ENCODE measurements around the gene ADGRL1.
"Not testable (repeated sequence)": the region's sequence is repeated elsewhere in the genome, so short reads cannot be mapped to it uniquely, and the experiment has no call there.

The ADGRL1 gene

GRCh38 chr19:14206737-14207726 is 1.1 kb upstream of the ADGRL1 start:
- peak; percentile 84 to 95 for DNase-seq (ENCODE audit: low spot score in 2 of 2)
- peak overlapping the region; percentile 37 for H3K4me3 ChIP-seq
- H3K4me1 ChIP-seq; in situ Hi-C loops (cut with MboI; ENCODE audit: low sequenced_read_pairs); H3K9me3 ChIP-seq; H3K36me3 ChIP-seq (replicated peaks); H3K27me3 ChIP-seq (ENCODE audit: low read depth): not testable (repeated sequence)

GRCh38 chr19:14206308-14206707 is 339 bp upstream of the ADGRL1 start:
- peak overlapping the region; percentile 49; the same call in 1 of the 2 replicates for H3K4me3 ChIP-seq
- H3K27me3 ChIP-seq (ENCODE audit: low read depth); H3K4me1 ChIP-seq; in situ Hi-C loops (cut with MboI; ENCODE audit: low sequenced_read_pairs); H3K9me3 ChIP-seq; H3K36me3 ChIP-seq (replicated peaks): not testable (repeated sequence)
- DNase-seq (ENCODE audit: low spot score in 2 of 2) = peak in 1 of 2 experiments; percentile 36

GRCh38 chr19:14204676-14205451 is 1.1 kb downstream of the ADGRL1 start:
- in situ Hi-C loops (cut with MboI; ENCODE audit: low sequenced_read_pairs); H3K4me1 ChIP-seq; DNase-seq (ENCODE audit: low spot score in 2 of 2); H3K27me3 ChIP-seq (ENCODE audit: low read depth); H3K9me3 ChIP-seq; H3K36me3 ChIP-seq (replicated peaks): not testable (repeated sequence)
- H3K4me3 ChIP-seq = peak overlapping the region; percentile 49

- H3K9me3 ChIP-seq; DNase-seq (ENCODE audit: low spot score in 2 of 2); H3K4me1 ChIP-seq; H3K36me3 ChIP-seq (replicated peaks); H3K27me3 ChIP-seq (ENCODE audit: low read depth); in situ Hi-C loops (cut with MboI; ENCODE audit: low sequenced_read_pairs): not testable (repeated sequence)
- H3K4me3 ChIP-seq = peak overlapping the region; percentile 49
Observed at GRCh38 chr19:14204219-14204618, 1.8 kb downstream of the ADGRL1 start.

GRCh38 chr19:14203788-14204187 is 2.2 kb downstream of the ADGRL1 start:
- DNase-seq (ENCODE audit: low spot score in 2 of 2); in situ Hi-C loops (cut with MboI; ENCODE audit: low sequenced_read_pairs); H3K9me3 ChIP-seq; H3K4me3 ChIP-seq; H3K36me3 ChIP-seq (replicated peaks); H3K4me1 ChIP-seq; H3K27me3 ChIP-seq (ENCODE audit: low read depth): not testable (repeated sequence)

- DNase-seq (ENCODE audit: low spot score in 2 of 2) = no peak
- Histone ChIP-seq H3K4me3 (no peak overlapping the region), H3K36me3 (replicated peaks) (no peaks in the 10 kb centered on the region), H3K27me3 (ENCODE audit: low read depth) (no peaks in the 10 kb centered on the region), H3K4me1 (no peaks in the 10 kb centered on the region), H3K9me3 (no peaks in the 10 kb centered on the region)
- in situ Hi-C loops (cut with MboI; ENCODE audit: low sequenced_read_pairs) = no loop called here
Observed at GRCh38 chr19:14203177-14203576, 2.8 kb downstream of the ADGRL1 start.

- in situ Hi-C loops (cut with MboI; ENCODE audit: low sequenced_read_pairs); H3K9me3 ChIP-seq; DNase-seq (ENCODE audit: low spot score in 2 of 2); H3K4me1 ChIP-seq; H3K36me3 ChIP-seq (replicated peaks); H3K4me3 ChIP-seq; H3K27me3 ChIP-seq (ENCODE audit: low read depth): not testable (repeated sequence)
Observed at GRCh38 chr19:14201481-14201880, 4.5 kb downstream of the ADGRL1 start.

GRCh38 chr19:14200147-14200841 is 5.7 kb downstream of the ADGRL1 start:
- in situ Hi-C loops (cut with MboI; ENCODE audit: low sequenced_read_pairs); H3K27me3 ChIP-seq (ENCODE audit: low read depth); H3K4me3 ChIP-seq; H3K9me3 ChIP-seq; H3K36me3 ChIP-seq (replicated peaks); H3K4me1 ChIP-seq: not testable (repeated sequence)
- peak; percentile 51 to 81 for DNase-seq (ENCODE audit: low spot score in 2 of 2)

GRCh38 chr19:14198384-14199376 is 7.3 kb downstream of the ADGRL1 start:
- Histone ChIP-seq H3K36me3 (replicated peaks) (no peaks in the 10 kb centered on the region; the same call in 1 of the 2 replicates), H3K9me3 (no peaks in the 10 kb centered on the region), H3K4me3 (no peak overlapping the region), H3K4me1 (no peaks in the 10 kb centered on the region), H3K27me3 (ENCODE audit: low read depth) (no peaks in the 10 kb centered on the region)
- in situ Hi-C loops (cut with MboI; ENCODE audit: low sequenced_read_pairs) = loop anchor here (5.0 to 10.0 kb wide), 2 partner anchors 149 to 206 kb away; no protein-coding TSS in a partner anchor
- DNase-seq (ENCODE audit: low spot score in 2 of 2) = no peak

GRCh38 chr19:14197882-14198281 is 8.1 kb downstream of the ADGRL1 start:
- Histone ChIP-seq H3K4me1 (no peaks in the 10 kb centered on the region), H3K4me3 (no peak overlapping the region), H3K9me3 (no peaks in the 10 kb centered on the region), H3K27me3 (ENCODE audit: low read depth) (no peaks in the 10 kb centered on the region), H3K36me3 (replicated peaks) (no peaks in the 10 kb centered on the region; the same call in 1 of the 2 replicates)
- in situ Hi-C loops (cut with MboI; ENCODE audit: low sequenced_read_pairs) = loop anchor here (5.0 to 10.0 kb wide), 2 partner anchors 149 to 207 kb away; no protein-coding TSS in a partner anchor
- DNase-seq (ENCODE audit: low spot score in 2 of 2) = no peak

- not testable (repeated sequence) for H3K27me3 ChIP-seq (ENCODE audit: low read depth); H3K36me3 ChIP-seq (replicated peaks); H3K4me3 ChIP-seq; H3K4me1 ChIP-seq; H3K9me3 ChIP-seq; DNase-seq (ENCODE audit: low spot score in 2 of 2)
- in situ Hi-C loops (cut with MboI; ENCODE audit: low sequenced_read_pairs) = loop anchor here (5.0 to 10.0 kb wide), 2 partner anchors 150 to 208 kb away; no protein-coding TSS in a partner anchor
Observed at GRCh38 chr19:14197288-14197687, 8.7 kb downstream of the ADGRL1 start.

GRCh38 chr19:14196105-14196504 is 9.9 kb downstream of the ADGRL1 start:
- in situ Hi-C loops (cut with MboI; ENCODE audit: low sequenced_read_pairs) = loop anchor here (5.0 to 10.0 kb wide), 2 partner anchors 151 to 209 kb away; no protein-coding TSS in a partner anchor
- H3K36me3 ChIP-seq (replicated peaks); H3K9me3 ChIP-seq; H3K4me3 ChIP-seq; H3K27me3 ChIP-seq (ENCODE audit: low read depth); H3K4me1 ChIP-seq: not testable (repeated sequence)
- DNase-seq (ENCODE audit: low spot score in 2 of 2) = peak; percentile 18 to 82
